ENCODE results near the gene USP3.

Gene USP3

DNA sequence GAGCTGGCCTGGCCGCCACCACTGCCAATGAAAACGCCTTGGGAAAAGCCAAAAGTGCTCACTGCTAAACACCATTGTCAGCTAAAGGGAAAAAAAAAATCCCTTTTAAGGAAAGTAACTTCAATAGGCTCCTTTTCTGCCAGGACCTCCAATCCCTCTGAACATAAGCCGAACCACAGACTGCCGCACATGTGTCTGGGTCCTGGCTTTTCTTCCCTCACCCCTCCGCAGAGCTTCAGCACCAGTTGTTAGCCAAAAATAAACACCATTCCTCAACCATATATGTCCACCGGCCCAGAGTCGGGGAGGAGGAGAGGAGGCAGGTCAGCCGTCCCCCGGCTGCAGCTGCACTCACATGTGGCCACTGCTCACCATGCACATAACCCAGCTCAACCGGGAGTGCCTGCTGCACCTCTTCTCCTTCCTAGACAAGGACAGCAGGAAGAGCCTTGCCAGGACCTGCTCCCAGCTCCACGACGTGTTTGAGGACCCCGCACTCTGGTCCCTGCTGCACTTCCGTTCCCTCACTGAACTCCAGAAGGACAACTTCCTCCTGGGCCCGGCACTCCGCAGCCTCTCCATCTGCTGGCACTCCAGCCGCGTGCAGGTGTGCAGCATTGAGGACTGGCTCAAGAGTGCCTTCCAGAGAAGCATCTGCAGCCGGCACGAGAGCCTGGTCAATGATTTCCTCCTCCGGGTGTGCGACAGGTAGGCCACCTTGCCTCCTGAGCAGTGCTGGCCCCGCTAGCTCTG, 92.8 kb downstream of the USP3 start, which contains the start of gene FBXL22:
Gene FBXL22 (plus strand): TSS at position 350 of the 753 bp plus-strand sequence. CDS start 6 bp downstream, at position 356.
- Histone ChIP-seq H3K9ac (ENCODE audit: low read depth, low read length) (no peak within 1 kb of the TSS), H3K9me3 (ENCODE audit: control insufficient read depth, insufficient read depth, low read length) (no peaks in the 10 kb centered on the region), H3K4me3 (ENCODE audit: low read depth, low read length) (no peak within 1 kb of the TSS), H3K36me3 (ENCODE audit: control insufficient read depth, insufficient read depth, low read length) (no peaks in the 10 kb centered on the region), H3K27ac (ENCODE audit: low read depth, low read length) (no peak within 1 kb of the TSS), H3K27me3 (ENCODE audit: control insufficient read depth, insufficient read depth, low read length) (peaks cover 30% of the 10 kb centered on the region), H3K4me1 (ENCODE audit: control insufficient read depth, insufficient read depth, low read length) (peaks cover 20% of the 10 kb centered on the region; the same call in 1 of the 2 replicates)

DNA sequence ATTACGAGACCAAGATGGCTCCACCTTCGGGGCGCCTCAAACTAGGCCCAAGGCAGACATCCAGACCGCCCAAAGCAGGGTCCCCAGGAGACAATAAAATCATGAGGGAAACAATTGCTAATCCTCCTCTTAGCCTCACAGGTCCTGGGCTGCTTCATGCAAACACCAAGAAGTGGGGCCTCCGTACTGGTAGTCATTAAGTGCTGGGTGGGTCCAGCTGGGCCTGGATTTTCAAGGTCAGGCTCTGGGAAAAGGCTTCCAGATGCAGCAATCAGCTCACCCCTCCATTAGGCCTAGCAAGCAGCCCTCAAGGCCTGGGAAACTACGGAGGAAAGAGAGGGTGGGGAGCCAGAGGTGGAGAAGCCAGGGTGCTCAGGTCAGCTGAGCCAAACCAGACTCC, 93.4 kb downstream of the USP3 start:
- no peak overlapping the region for H3K9ac ChIP-seq (ENCODE audit: low read depth, low read length)
- no peak overlapping the region for H3K27ac ChIP-seq (ENCODE audit: low read depth, low read length)
- H3K4me3 ChIP-seq (ENCODE audit: low read depth, low read length): no peak overlapping the region
- peaks cover 36% of the 10 kb centered on the region for H3K27me3 ChIP-seq (ENCODE audit: control insufficient read depth, insufficient read depth, low read length)
- H3K9me3 ChIP-seq (ENCODE audit: control insufficient read depth, insufficient read depth, low read length): no peaks in the 10 kb centered on the region
- H3K36me3 ChIP-seq (ENCODE audit: control insufficient read depth, insufficient read depth, low read length): no peaks in the 10 kb centered on the region
- peaks cover 20% of the 10 kb centered on the region; the same call in 1 of the 2 replicates for H3K4me1 ChIP-seq (ENCODE audit: control insufficient read depth, insufficient read depth, low read length)

DNA sequence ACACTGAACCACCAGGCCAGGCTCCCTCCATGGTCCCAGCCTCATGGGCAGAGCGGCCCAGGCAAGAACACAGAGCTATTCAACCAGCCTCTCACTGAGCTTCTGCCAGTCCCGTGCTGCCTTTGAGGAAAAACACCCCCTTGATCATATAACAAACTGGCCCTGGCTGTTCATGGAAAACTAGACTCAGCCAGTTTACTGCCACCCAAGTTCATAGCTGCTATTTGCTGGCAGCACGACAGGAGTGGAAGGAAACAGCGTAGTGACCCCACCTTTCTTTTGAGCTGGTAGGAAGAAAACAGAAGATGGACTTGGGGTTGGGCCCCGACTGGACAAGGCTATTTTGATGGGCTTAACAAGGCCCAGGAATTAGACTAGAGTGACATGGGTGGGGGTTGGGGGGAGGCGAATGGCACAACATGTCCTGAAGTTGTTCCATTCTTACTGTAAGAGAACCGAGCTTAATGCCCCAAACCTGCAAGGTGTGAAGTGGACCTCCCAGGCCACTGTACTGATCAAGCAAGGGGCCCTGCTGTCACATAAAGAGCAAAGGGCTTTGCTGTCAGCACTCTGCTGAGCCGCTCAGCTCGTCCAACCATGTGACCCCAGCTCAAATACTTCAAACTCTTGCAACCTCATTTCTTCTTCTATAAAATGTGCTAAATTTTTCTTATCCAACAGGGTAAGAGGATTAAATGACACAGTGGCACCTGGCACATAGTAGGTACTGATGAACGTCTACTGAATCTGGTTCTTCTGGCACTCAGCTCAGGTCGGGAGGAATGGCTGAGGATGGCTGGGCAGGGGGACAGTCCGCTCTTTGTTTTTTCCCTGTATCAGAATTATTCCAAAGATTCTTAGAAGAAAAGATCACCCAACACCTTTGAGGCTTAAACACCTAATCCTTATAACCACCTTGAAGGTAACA, 94.3 kb downstream of the USP3 start:
- Histone ChIP-seq H3K27ac (ENCODE audit: low read depth, low read length) (no peak overlapping the region), H3K36me3 (ENCODE audit: control insufficient read depth, insufficient read depth, low read length) (no peaks in the 10 kb centered on the region), H3K27me3 (ENCODE audit: control insufficient read depth, insufficient read depth, low read length) (peaks cover 43% of the 10 kb centered on the region), H3K9me3 (ENCODE audit: control insufficient read depth, insufficient read depth, low read length) (no peaks in the 10 kb centered on the region), H3K4me3 (ENCODE audit: low read depth, low read length) (no peak overlapping the region), H3K4me1 (ENCODE audit: control insufficient read depth, insufficient read depth, low read length) (peaks cover 20% of the 10 kb centered on the region; the same call in 1 of the 2 replicates), H3K9ac (ENCODE audit: low read depth, low read length) (no peak overlapping the region)

DNA sequence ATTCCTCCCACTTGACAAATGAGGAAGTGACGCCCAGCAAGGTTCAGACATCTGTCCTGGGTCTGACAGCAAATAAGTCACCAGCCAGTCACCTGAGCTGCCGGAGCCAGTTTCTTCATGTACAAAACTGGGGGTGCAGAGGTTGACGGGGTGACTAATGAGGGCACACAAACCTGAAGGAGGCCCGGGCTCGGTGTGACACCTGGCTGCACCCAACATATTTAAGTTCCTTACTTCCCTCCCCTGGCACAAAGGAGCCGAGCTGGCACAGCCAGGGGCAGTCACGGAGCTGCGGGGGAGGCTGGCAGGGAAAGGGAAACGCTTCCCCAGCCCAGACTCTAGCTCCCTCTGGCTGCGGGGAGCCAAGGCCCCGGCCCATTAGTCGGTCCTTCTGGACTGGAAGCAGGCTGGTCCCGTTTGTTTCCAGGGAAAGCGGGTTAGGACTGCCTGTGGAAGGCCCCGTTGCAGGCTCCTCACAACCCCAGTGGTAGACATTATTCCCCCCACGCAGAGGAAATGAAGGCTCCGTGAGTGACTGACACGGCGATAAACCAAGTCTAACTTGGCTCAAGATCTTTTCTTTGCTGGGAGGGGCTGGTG, 95.1 kb downstream of the USP3 start:
- peaks cover 43% of the 10 kb centered on the region for H3K27me3 ChIP-seq (ENCODE audit: control insufficient read depth, insufficient read depth, low read length)
- peak overlapping the region; percentile 76 for H3K27ac ChIP-seq (ENCODE audit: low read depth, low read length)
- H3K9me3 ChIP-seq (ENCODE audit: control insufficient read depth, insufficient read depth, low read length): no peaks in the 10 kb centered on the region
- peak overlapping the region; percentile 85; the same call in 1 of the 2 replicates for H3K4me3 ChIP-seq (ENCODE audit: low read depth, low read length)
- H3K36me3 ChIP-seq (ENCODE audit: control insufficient read depth, insufficient read depth, low read length): no peaks in the 10 kb centered on the region
- 0 out of 2 replicates have a peak overlapping the region, but pooled peaks have one; percentile 63 for H3K9ac ChIP-seq (ENCODE audit: low read depth, low read length)
- H3K4me1 ChIP-seq (ENCODE audit: control insufficient read depth, insufficient read depth, low read length): peaks cover 20% of the 10 kb centered on the region; the same call in 1 of the 2 replicates

DNA sequence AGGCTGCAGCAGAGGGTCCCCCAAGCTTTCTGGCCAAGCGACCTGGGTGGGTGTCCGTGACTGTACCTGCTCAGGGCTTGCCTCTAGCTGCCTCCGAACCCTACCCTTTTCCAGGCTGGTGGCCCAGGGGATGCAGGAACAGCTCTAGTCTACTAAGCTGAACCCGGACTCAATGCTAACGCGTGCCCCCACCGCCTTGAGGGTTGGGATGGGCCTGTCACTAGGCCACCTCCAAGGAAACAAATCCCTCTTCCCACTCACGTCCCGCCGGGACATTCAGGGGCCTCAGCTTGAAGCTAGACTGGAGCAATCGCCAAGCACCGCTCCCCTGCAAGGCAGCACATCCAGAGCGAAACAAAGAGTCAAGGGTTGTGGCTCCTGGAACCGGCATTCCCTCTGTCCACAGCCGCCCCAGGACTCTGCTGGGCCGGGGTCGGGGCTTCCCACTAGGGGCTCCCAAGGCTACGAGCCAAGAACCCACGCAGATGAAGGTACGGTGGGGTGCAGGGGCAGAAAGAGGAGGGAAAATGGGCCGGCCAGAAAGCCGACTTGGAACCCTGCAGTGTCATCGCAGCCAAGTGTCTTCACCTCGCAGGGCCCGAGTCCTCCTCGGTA, 95.7 kb downstream of the USP3 start:
- Histone ChIP-seq H3K4me3 (ENCODE audit: low read depth, low read length) (peak overlapping the region; percentile 85), H3K9ac (ENCODE audit: low read depth, low read length) (peak overlapping the region; percentile 63), H3K27me3 (ENCODE audit: control insufficient read depth, insufficient read depth, low read length) (peaks cover 43% of the 10 kb centered on the region), H3K9me3 (ENCODE audit: control insufficient read depth, insufficient read depth, low read length) (no peaks in the 10 kb centered on the region), H3K27ac (ENCODE audit: low read depth, low read length) (peak overlapping the region; percentile 76), H3K36me3 (ENCODE audit: control insufficient read depth, insufficient read depth, low read length) (no peaks in the 10 kb centered on the region), H3K4me1 (ENCODE audit: control insufficient read depth, insufficient read depth, low read length) (peaks cover 16% of the 10 kb centered on the region; the same call in 1 of the 2 replicates)

DNA sequence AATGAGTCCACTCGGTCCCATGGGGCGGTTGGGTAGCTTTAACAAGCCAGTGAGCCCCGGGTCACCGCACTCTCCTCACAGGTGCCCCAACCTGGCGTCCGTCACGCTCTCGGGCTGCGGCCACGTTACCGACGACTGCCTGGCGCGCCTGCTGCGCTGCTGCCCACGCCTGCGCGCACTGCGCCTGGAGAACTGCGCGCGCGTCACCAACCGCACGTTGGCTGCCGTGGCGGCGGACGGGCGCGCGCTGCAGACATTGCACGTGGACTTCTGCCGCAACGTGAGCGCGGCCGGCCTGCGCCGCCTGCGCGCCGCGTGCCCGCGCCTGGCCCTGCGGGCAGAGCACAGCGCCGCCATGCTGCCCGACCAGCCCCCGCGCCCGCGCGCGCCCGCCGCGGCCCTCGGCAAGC, 96.2 kb downstream of the USP3 start:
- Histone ChIP-seq H3K9me3 (ENCODE audit: control insufficient read depth, insufficient read depth, low read length) (no peaks in the 10 kb centered on the region), H3K4me1 (ENCODE audit: control insufficient read depth, insufficient read depth, low read length) (peaks cover 12% of the 10 kb centered on the region; the same call in 1 of the 2 replicates), H3K9ac (ENCODE audit: low read depth, low read length) (peak overlapping the region; percentile 63), H3K36me3 (ENCODE audit: control insufficient read depth, insufficient read depth, low read length) (no peaks in the 10 kb centered on the region), H3K27ac (ENCODE audit: low read depth, low read length) (peak overlapping the region; percentile 76), H3K4me3 (ENCODE audit: low read depth, low read length) (peak overlapping the region; percentile 85), H3K27me3 (ENCODE audit: control insufficient read depth, insufficient read depth, low read length) (peaks cover 43% of the 10 kb centered on the region)

DNA sequence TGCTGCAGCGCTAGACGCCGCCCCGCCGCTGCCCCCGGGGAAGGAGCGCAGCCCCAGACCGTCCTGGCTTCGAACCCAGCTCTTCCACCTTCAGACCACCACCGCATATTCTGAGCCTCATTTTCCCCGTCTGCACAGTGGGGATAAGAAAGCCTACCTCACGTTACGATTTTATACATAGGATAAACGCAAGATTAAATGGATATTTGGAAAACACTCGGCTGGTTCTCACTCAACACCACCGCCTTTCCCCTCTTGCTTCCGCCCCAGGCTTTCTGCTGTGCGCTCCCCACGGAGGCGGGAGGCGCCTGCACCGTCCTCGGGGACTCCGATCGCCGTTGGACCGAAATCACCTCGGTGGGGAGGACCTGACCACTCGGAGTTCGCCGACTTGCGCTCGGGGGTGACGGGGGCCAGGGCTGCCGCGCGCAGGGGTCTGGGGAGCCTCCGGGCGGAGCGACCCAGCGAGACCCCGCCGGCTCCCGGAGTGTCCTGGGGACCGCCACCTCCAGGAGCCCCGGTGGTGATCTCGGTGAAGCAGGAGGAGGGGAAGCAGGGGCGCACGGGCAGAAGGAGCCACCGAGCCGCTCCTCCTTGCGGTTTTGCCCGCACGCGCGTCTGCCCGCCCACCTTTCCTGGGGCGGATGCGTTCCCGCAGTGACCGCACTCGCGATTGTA, 96.8 kb downstream of the USP3 start:
- peak overlapping the region; percentile 85 for H3K4me3 ChIP-seq (ENCODE audit: low read depth, low read length)
- peak overlapping the region; percentile 9 for H3K27ac ChIP-seq (ENCODE audit: low read depth, low read length)
- H3K27me3 ChIP-seq (ENCODE audit: control insufficient read depth, insufficient read depth, low read length): peaks cover 43% of the 10 kb centered on the region
- no peaks in the 10 kb centered on the region for H3K36me3 ChIP-seq (ENCODE audit: control insufficient read depth, insufficient read depth, low read length)
- no peaks in the 10 kb centered on the region for H3K9me3 ChIP-seq (ENCODE audit: control insufficient read depth, insufficient read depth, low read length)
- peak overlapping the region; percentile 63 for H3K9ac ChIP-seq (ENCODE audit: low read depth, low read length)
- H3K4me1 ChIP-seq (ENCODE audit: control insufficient read depth, insufficient read depth, low read length): peaks cover 12% of the 10 kb centered on the region; the same call in 1 of the 2 replicates

DNA sequence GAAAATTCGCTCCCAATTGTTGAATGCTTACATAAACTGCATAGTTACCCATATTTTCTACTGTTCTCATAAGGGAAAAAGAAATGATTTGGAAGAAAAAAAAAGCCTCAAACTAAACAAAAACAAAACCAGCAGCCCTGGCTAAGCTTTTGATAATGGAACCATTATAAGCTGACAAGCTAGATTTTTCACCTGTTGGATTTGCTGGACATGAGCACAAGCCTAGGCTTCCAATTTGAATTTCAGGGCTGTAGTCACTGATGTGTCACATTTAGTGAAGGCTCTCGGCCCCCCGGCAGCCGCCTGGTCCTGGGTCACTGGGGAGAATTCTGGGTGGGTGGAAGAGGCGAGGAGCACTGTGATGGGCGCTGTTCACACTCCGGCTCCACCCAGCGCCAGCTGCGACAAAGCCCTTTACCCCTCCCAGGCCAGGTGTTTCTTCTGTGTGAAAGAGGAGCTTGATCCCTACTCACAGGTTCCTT, 97.4 kb downstream of the USP3 start:
- peak overlapping the region; percentile 63 for H3K9ac ChIP-seq (ENCODE audit: low read depth, low read length)
- H3K27me3 ChIP-seq (ENCODE audit: control insufficient read depth, insufficient read depth, low read length): peaks cover 43% of the 10 kb centered on the region
- no peak overlapping the region for H3K27ac ChIP-seq (ENCODE audit: low read depth, low read length)

DNA sequence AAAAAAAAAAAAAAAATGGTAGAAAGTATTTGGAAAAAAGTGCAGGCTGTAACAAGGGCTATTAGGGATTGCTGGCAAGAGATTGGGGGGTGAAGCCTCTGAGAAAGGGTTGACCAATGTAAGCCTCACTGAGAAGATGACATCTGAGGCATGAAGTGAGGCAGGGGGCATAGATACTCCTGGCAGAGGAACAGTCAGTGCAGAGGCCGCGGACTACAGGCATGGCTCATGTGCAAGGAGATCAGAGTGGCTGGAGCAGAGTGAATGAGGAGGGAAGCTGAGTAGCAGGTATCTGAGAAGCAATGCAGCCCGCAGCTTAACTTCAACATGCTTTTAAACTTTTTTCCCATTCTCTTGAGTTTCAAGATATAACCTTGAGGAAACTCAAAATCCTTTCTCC, 98.2 kb downstream of the USP3 start:
- Histone ChIP-seq H3K27me3 (ENCODE audit: control insufficient read depth, insufficient read depth, low read length) (peaks cover 43% of the 10 kb centered on the region), H3K9me3 (ENCODE audit: control insufficient read depth, insufficient read depth, low read length) (no peaks in the 10 kb centered on the region), H3K9ac (ENCODE audit: low read depth, low read length) (no peak overlapping the region), H3K27ac (ENCODE audit: low read depth, low read length) (no peak overlapping the region), H3K4me3 (ENCODE audit: low read depth, low read length) (no peak overlapping the region), H3K4me1 (ENCODE audit: control insufficient read depth, insufficient read depth, low read length) (peaks cover 12% of the 10 kb centered on the region; the same call in 1 of the 2 replicates), H3K36me3 (ENCODE audit: control insufficient read depth, insufficient read depth, low read length) (peaks cover 2% of the 10 kb centered on the region)

More for the DNA sequence above, 97.4 kb downstream of the USP3 start:
- H3K36me3 ChIP-seq (ENCODE audit: control insufficient read depth, insufficient read depth, low read length): no peaks in the 10 kb centered on the region
- peak overlapping the region; percentile 85 for H3K4me3 ChIP-seq (ENCODE audit: low read depth, low read length)
- no peaks in the 10 kb centered on the region for H3K9me3 ChIP-seq (ENCODE audit: control insufficient read depth, insufficient read depth, low read length)
- peaks cover 12% of the 10 kb centered on the region; the same call in 1 of the 2 replicates for H3K4me1 ChIP-seq (ENCODE audit: control insufficient read depth, insufficient read depth, low read length)

Data from HUES48 (cell line).